ENCODE measurements around the gene MTUS2. TPM values are rescaled to one million over a fixed set of nuclear protein-coding genes. Genes with fewer than 3 reads are reported as not detected.

Gene MTUS2
- total RNA-seq, 1 experiment from 2014 or later: 1.7 TPM

DNA sequence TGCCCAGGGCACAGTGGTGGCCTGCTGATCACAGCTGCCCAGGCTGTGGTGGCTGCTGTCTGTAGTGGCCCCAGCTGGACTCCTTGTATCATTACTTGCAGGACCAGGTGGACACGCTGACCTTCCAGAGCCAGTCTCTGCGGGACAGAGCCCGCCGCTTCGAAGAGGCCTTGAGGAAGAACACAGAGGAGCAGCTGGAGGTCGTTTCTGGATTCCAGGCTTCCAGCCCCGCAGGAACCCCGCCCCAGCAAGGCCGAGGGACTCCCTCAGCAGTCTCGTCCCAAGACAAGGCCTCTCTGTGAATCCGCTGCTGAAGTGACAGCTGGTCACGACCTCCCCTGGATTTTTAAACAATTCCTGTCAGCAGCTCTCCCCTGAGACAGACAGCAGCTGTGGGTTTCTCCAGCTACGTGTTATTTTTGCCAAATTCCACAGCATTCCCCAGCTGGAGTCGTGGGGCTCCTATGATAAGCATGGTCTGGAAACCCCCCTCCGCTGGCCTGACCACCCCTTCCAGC is 677.1 kb downstream of the MTUS2 start:
- H3K9me3 ChIP-seq: no peaks in the 10 kb centered on the region
- intact Hi-C loops (cut with micrococcal nuclease; ENCODE audit: unreplicated experiment): no loop called here
- ChIA-PET POLR2A (no interaction called here), CTCF (interaction anchor here (2.2 to 3.7 kb wide), 2 partner anchors 11 to 25 kb away, joined by 5 to 14 read pairs; no protein-coding TSS in a partner anchor)
- H3K27me3 ChIP-seq (replicated peaks; ENCODE audit: control insufficient read depth, insufficient read depth, low read length): no peaks in the 10 kb centered on the region
- no peaks in the 10 kb centered on the region for H3K36me3 ChIP-seq (ENCODE audit: control insufficient read depth, insufficient read depth, low read length)
- Mint-ChIP-seq H3K4me3 (ENCODE audit: unreplicated experiment) (no peak overlapping the region), H3K4me1 (ENCODE audit: low read depth, unreplicated experiment) (no peaks in the 10 kb centered on the region), H3K9me3 (ENCODE audit: unreplicated experiment) (no peaks in the 10 kb centered on the region), H3K27ac (ENCODE audit: unreplicated experiment) (no peak overlapping the region), H3K36me3 (ENCODE audit: insufficient read depth, unreplicated experiment) (peaks cover under 1% of the 10 kb centered on the region), H3K27me3 (ENCODE audit: insufficient read depth, unreplicated experiment) (peaks cover 9% of the 10 kb centered on the region)
- no peak for TF ChIP-seq CTCF (IDR thresholded peaks at IDR 0.05; ENCODE audit: insufficient read depth in 1 of 2, low read depth in 1 of 2, low read length in 1 of 2, severe bottlenecking in 1 of 2, unreplicated experiment in 1 of 2)
- no peaks in the 10 kb centered on the region; the same call in 1 of the 2 replicates for H3K4me1 ChIP-seq
- no TSS peak for BruUV-seq (replicated peaks)
- DNase-seq: no peak
- no peak overlapping the region for H3K4me3 ChIP-seq (ENCODE audit: low read depth, low read length)

GRCh38 chr13:29498426-29499040 is 678.4 kb downstream of the MTUS2 start:
- Histone ChIP-seq H3K9me3 (no peaks in the 10 kb centered on the region), H3K36me3 (ENCODE audit: control insufficient read depth, insufficient read depth, low read length) (no peaks in the 10 kb centered on the region), H3K4me1 (no peaks in the 10 kb centered on the region), H3K4me3 (ENCODE audit: low read depth, low read length) (no peak overlapping the region), H3K27me3 (replicated peaks; ENCODE audit: control insufficient read depth, insufficient read depth, low read length) (no peaks in the 10 kb centered on the region)
- no peak for TF ChIP-seq CTCF (IDR thresholded peaks at IDR 0.05; ENCODE audit: insufficient read depth in 1 of 2, low read depth in 1 of 2, low read length in 1 of 2, severe bottlenecking in 1 of 2, unreplicated experiment in 1 of 2)
- no peak overlapping the region for H3K27ac Mint-ChIP-seq (ENCODE audit: unreplicated experiment)
- no peak overlapping the region for H3K4me3 Mint-ChIP-seq (ENCODE audit: unreplicated experiment)
- peaks cover 14% of the 10 kb centered on the region for H3K36me3 Mint-ChIP-seq (ENCODE audit: insufficient read depth, unreplicated experiment)
- peaks cover 9% of the 10 kb centered on the region for H3K27me3 Mint-ChIP-seq (ENCODE audit: insufficient read depth, unreplicated experiment)
- intact Hi-C loops (cut with micrococcal nuclease; ENCODE audit: unreplicated experiment): no loop called here
- BruUV-seq (replicated peaks): no TSS peak
- H3K4me1 Mint-ChIP-seq (ENCODE audit: low read depth, unreplicated experiment): no peaks in the 10 kb centered on the region
- CTCF ChIA-PET: interaction anchor here (3.7 kb wide), 1 partner anchor 10 kb away, joined by 14 read pairs; no protein-coding TSS in a partner anchor
- POLR2A ChIA-PET: no interaction called here
- no peak for DNase-seq
- H3K9me3 Mint-ChIP-seq (ENCODE audit: unreplicated experiment): no peaks in the 10 kb centered on the region

DNA sequence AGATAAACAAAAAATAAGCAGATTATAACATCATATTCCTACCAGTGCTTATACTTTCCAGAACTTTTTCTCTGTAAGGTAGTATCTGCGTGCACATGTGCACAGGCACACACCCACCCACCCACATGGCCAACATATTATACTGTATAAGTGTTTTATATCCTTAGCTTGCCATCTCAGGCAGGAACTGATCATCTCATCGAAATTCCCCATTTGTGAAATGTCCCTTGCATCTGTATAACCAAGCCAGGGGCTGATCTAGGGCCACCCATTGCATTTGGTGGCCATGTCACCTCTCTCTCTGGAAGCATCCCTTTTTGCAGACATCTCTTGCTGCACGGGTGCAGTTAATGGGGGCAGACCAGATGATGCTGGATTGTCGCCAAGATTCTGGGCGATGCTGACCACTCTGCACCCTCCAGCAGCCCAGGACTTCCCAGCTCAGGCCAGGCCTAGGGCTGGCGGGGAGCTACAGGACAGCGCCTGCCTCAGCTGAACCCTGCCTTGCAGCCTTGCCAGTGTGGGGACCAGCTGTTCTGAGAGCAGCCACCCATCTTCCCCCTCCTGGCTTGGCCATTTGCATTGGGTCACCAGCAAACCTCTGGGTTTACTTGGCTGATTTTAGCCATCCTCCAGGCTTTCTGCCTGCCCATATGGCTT is 679.5 kb downstream of the MTUS2 start:
- no peaks in the 10 kb centered on the region for H3K4me1 ChIP-seq
- H3K36me3 Mint-ChIP-seq (ENCODE audit: insufficient read depth, unreplicated experiment): peaks cover 24% of the 10 kb centered on the region
- H3K36me3 ChIP-seq (ENCODE audit: control insufficient read depth, insufficient read depth, low read length): no peaks in the 10 kb centered on the region
- H3K4me1 Mint-ChIP-seq (ENCODE audit: low read depth, unreplicated experiment): no peaks in the 10 kb centered on the region
- no peak overlapping the region for H3K4me3 ChIP-seq (ENCODE audit: low read depth, low read length)
- H3K27me3 ChIP-seq (replicated peaks; ENCODE audit: control insufficient read depth, insufficient read depth, low read length): no peaks in the 10 kb centered on the region
- no peak overlapping the region for H3K4me3 Mint-ChIP-seq (ENCODE audit: unreplicated experiment)
- no peak for DNase-seq
- no TSS peak for BruUV-seq (replicated peaks)
- no peak for TF ChIP-seq CTCF (IDR thresholded peaks at IDR 0.05; ENCODE audit: insufficient read depth in 1 of 2, low read depth in 1 of 2, low read length in 1 of 2, severe bottlenecking in 1 of 2, unreplicated experiment in 1 of 2)
- H3K27me3 Mint-ChIP-seq (ENCODE audit: insufficient read depth, unreplicated experiment): peaks cover 9% of the 10 kb centered on the region
- ChIA-PET CTCF (no interaction called here), POLR2A (no interaction called here)
- H3K9me3 Mint-ChIP-seq (ENCODE audit: unreplicated experiment): no peaks in the 10 kb centered on the region
- intact Hi-C loops (cut with micrococcal nuclease; ENCODE audit: unreplicated experiment): no loop called here
- H3K9me3 ChIP-seq: no peaks in the 10 kb centered on the region
- H3K27ac Mint-ChIP-seq (ENCODE audit: unreplicated experiment): no peak overlapping the region
